Choroid plexus epithelial cell (primary cell): ENCODE data around the gene MBP.

ENCODE experiments used
- DNase-seq: peaks from one replicate; pipeline ENCODE4 v3.0.0-alpha.2; 2010; ENCODE audit warnings: low read depth
- H3K4me3 ChIP-seq: 2 replicates; pipeline ENCODE4 v1.5.1; 2011; ENCODE audit warnings: low read depth, mild to moderate bottlenecking, control low read depth, low read length, moderate library complexity
- CTCF ChIP-seq: conservative IDR thresholded peaks from 2 replicates; pipeline ENCODE4 v1.5.1; 2011; ENCODE audit warnings: low read depth, mild to moderate bottlenecking, control low read depth, inconsistent platforms, low read length, moderate library complexity

Gene MBP

GRCh38 chr18:77135339-77136075 lies 2.9 kb upstream of the MBP start:
- no peak for DNase-seq
- no peak for TF ChIP-seq CTCF
- no peak overlapping the region for H3K4me3 ChIP-seq

- DNase-seq, result no peak
- TF ChIP-seq CTCF, result no peak
- no peak overlapping the region for H3K4me3 ChIP-seq
These were observed 2.0 kb upstream of the MBP start for GRCh38 chr18:77134611-77135010.

- H3K4me3 ChIP-seq, result no peak overlapping the region
- no peak for DNase-seq
- TF ChIP-seq CTCF, result no peak
These were observed 1.4 kb upstream of the MBP start for GRCh38 chr18:77133835-77134496.

- no peak for DNase-seq
- peak overlapping the region; percentile 68 for H3K4me3 ChIP-seq
- no peak for TF ChIP-seq CTCF
These were observed 660 bp upstream of the MBP start for GRCh38 chr18:77133051-77133834.

GRCh38 chr18:77131652-77132368 lies 773 bp downstream of the MBP start:
- H3K4me3 ChIP-seq, result peak overlapping the region; percentile 68
- no peak for TF ChIP-seq CTCF
- DNase-seq, result peak; percentile 49

- TF ChIP-seq CTCF, result no peak
- peak overlapping the region; percentile 68 for H3K4me3 ChIP-seq
- DNase-seq, result peak; percentile 67
These were observed 1.4 kb downstream of the MBP start for GRCh38 chr18:77131100-77131651.
